Epidermal melanocyte (primary cell): ENCODE results near the gene BBX.
A peak's percentile ranks its signal among the peaks of the same experiment; 100 is the strongest.

Experiments
- DNase-seq: peaks from one replicate; pipeline ENCODE4 v3.0.0; 2011; ENCODE audit warnings: low spot score; ENCODE audit not compliant: insufficient read length

Gene BBX

GRCh38 chr3:107837895-107838612, 315.3 kb downstream of the BBX start:
- DNase-seq = no peak

GRCh38 chr3:107841831-107842230, 319.1 kb downstream of the BBX start:
- no peak for DNase-seq

- no peak for DNase-seq
Observed at GRCh38 chr3:107842940-107843339, 320.2 kb downstream of the BBX start.

GRCh38 chr3:107845380-107846278, 322.9 kb downstream of the BBX start:
- no peak for DNase-seq

- peak; percentile 30 for DNase-seq
Observed at GRCh38 chr3:107846279-107846852, 323.6 kb downstream of the BBX start.

- no peak for DNase-seq
Observed at GRCh38 chr3:107847791-107848190, 325.0 kb downstream of the BBX start.

GRCh38 chr3:107848351-107848915, 325.7 kb downstream of the BBX start:
- no peak for DNase-seq

- DNase-seq = no peak
Observed at GRCh38 chr3:107850681-107851080, 327.9 kb downstream of the BBX start.

GRCh38 chr3:107853821-107854220, 331.1 kb downstream of the BBX start:
- no peak for DNase-seq

- DNase-seq = no peak
Observed at GRCh38 chr3:107854733-107855132, 332.0 kb downstream of the BBX start.

- no peak for DNase-seq
Observed at GRCh38 chr3:107855710-107856109, 332.9 kb downstream of the BBX start.

- no peak for DNase-seq
Observed at GRCh38 chr3:107857854-107858253, 335.1 kb downstream of the BBX start.

- DNase-seq = no peak
Observed at GRCh38 chr3:107858876-107859275, 336.1 kb downstream of the BBX start.
